ENCODE measurements around the gene CAPZB. TPM values are rescaled to one million over a fixed set of nuclear protein-coding genes. Genes with fewer than 3 reads are reported as not detected.

The CAPZB gene
- total RNA-seq, 1 donor: 183 TPM

- no peak for DNase-seq (ENCODE audit: low read depth)
- no peak for TF ChIP-seq CTCF (IDR thresholded peaks at IDR 0.05; ENCODE audit: insufficient read depth, low read depth, low read length)
- no peak overlapping the region for H3K4me3 ChIP-seq (ENCODE audit: low read depth, low read length)
Measured at GRCh38 chr1:19464696-19465095, 20.6 kb downstream of the CAPZB start.

GRCh38 chr1:19463504-19463803 is 21.9 kb downstream of the CAPZB start:
- TF ChIP-seq CTCF (IDR thresholded peaks at IDR 0.05; ENCODE audit: insufficient read depth, low read depth, low read length): no peak
- DNase-seq (ENCODE audit: low read depth): no peak
- H3K4me3 ChIP-seq (ENCODE audit: low read depth, low read length): no peak overlapping the region

- DNase-seq (ENCODE audit: low read depth): no peak
- no peak for TF ChIP-seq CTCF (IDR thresholded peaks at IDR 0.05; ENCODE audit: insufficient read depth, low read depth, low read length)
- H3K4me3 ChIP-seq (ENCODE audit: low read depth, low read length): no peak overlapping the region
Measured at GRCh38 chr1:19462781-19463503, 22.4 kb downstream of the CAPZB start.

- no peak for DNase-seq (ENCODE audit: low read depth)
- no peak overlapping the region for H3K4me3 ChIP-seq (ENCODE audit: low read depth, low read length)
- TF ChIP-seq CTCF (IDR thresholded peaks at IDR 0.05; ENCODE audit: insufficient read depth, low read depth, low read length): no peak
Measured at GRCh38 chr1:19461220-19461554, 24.2 kb downstream of the CAPZB start.

- no peak for DNase-seq (ENCODE audit: low read depth)
- no peak overlapping the region for H3K4me3 ChIP-seq (ENCODE audit: low read depth, low read length)
- no peak for TF ChIP-seq CTCF (IDR thresholded peaks at IDR 0.05; ENCODE audit: insufficient read depth, low read depth, low read length)
Measured at GRCh38 chr1:19460535-19461219, 24.7 kb downstream of the CAPZB start.

GRCh38 chr1:19458815-19459417 is 26.4 kb downstream of the CAPZB start:
- no peak overlapping the region for H3K4me3 ChIP-seq (ENCODE audit: low read depth, low read length)
- no peak for TF ChIP-seq CTCF (IDR thresholded peaks at IDR 0.05; ENCODE audit: insufficient read depth, low read depth, low read length)
- DNase-seq (ENCODE audit: low read depth): no peak
